ENCODE results near the gene BDKRB2. TPM values are rescaled to one million over a fixed set of nuclear protein-coding genes. Genes with fewer than 3 reads are reported as not detected.

BDKRB2 gene
- total and polyA plus RNA-seq, 2 of the 4 experiments (the other 2 are of a cell fraction), result 60.9 to 73.1 TPM

DNA sequence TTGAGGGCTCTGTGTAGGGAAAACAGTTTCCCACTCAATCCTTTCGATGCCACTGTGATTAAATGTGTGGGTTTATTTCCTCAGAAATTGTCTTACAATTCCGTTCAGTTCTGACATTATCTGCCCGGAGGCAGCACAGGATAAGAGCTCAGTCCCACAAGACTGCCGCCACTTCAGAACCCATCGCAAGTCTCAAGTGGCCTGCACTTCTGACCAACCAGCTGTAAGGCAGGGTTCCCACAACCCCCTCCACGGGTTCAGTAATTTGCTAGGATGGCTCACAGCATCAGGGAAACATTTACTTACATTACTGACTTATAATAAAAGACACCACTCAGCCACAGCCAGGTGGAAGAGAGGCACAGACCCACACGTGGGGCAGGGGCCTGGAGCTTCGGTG is 17.2 kb downstream of the BDKRB2 start:
- H2AK9ac ChIP-seq (replicated peaks; ENCODE audit: low read depth, low read length, poor library complexity), result no peak overlapping the region
- intact Hi-C loops (cut with micrococcal nuclease), result no loop called here
- no peak for TF ChIP-seq MAZ (IDR thresholded peaks at IDR 0.05; ENCODE audit: borderline replicate concordance, low read depth, low read length)
- no peaks in the 10 kb centered on the region for H3K27me3 ChIP-seq (ENCODE audit: control insufficient read depth, insufficient read depth, low read length)
- H3K18ac ChIP-seq (ENCODE audit: low read depth, low read length), result peak overlapping the region; percentile 1; the same call in 1 of the 2 replicates
- peak overlapping the region; percentile 75 for H2BK20ac ChIP-seq (ENCODE audit: low read depth, low read length)
- peaks cover 35% of the 10 kb centered on the region for H3K4me1 ChIP-seq (ENCODE audit: control insufficient read depth, insufficient read depth, low read length)
- CTCF ChIA-PET, result interaction anchor here (0.6 kb wide), 1 partner anchor 331 kb away, joined by 4 read pairs; no protein-coding TSS in a partner anchor
- H2BK5ac ChIP-seq (ENCODE audit: low read depth, low read length, poor library complexity, severe bottlenecking), result peak overlapping the region; percentile 70
- no TSS peak for BruUV-seq (replicated peaks)
- no peak overlapping the region for H3K4me3 ChIP-seq (ENCODE audit: insufficient read depth, low read depth, low read length)
- peaks cover 39% of the 10 kb centered on the region for H4K20me1 ChIP-seq (ENCODE audit: insufficient read depth, low read length)
- no peak overlapping the region for H3K9ac ChIP-seq (ENCODE audit: low read depth, low read length)
- H3K4ac ChIP-seq (ENCODE audit: low read depth, low read length), result peak overlapping the region; percentile 91
- peaks cover 60 to 90% of the 10 kb centered on the region in 2 experiments for H3K79me1 ChIP-seq (ENCODE audit: low read depth in 1 of 2, low read length in 2 of 2)
- peak overlapping the region; percentile 2 to 87; a peak in 2 of 4 replicates for H4K8ac ChIP-seq (ENCODE audit: low read depth in 2 of 2, low read length in 2 of 2)
- 85% methylated on average over 4 of the region's 8 CpGs; no CpG with 5 or more reads in 1 of the 2 experiments for WGBS, 2 experiments (ENCODE audit: extremely low coverage in 2 of 2, insufficient read length in 1 of 2)
- peaks cover 72% of the 10 kb centered on the region for H3K36me3 ChIP-seq (ENCODE audit: control insufficient read depth, insufficient read depth, low read length)
- peak overlapping the region; percentile 35; the same call in 1 of the 2 replicates for H3K23ac ChIP-seq (ENCODE audit: low read depth, low read length)
- H3K4me2 ChIP-seq (ENCODE audit: low read depth, low read length), result no peak overlapping the region
- H3K56ac ChIP-seq (ENCODE audit: extremely low read depth, insufficient read depth, low read length), result no peak overlapping the region
- no peak overlapping the region for H2AFZ ChIP-seq (replicated peaks; ENCODE audit: low read length, poor library complexity)
- H2BK120ac ChIP-seq (ENCODE audit: low read depth, low read length), result peak overlapping the region; percentile 85
- H4K5ac ChIP-seq (ENCODE audit: low read depth, low read length), result peak overlapping the region; percentile 27; the same call in 1 of the 2 replicates
- POLR2A ChIA-PET (ENCODE audit: unreplicated experiment), result no interaction called here
- dilution Hi-C loops (cut with HindIII; ENCODE audit: low sequenced_read_pairs, unreplicated experiment), result no loop called here
- H3K14ac ChIP-seq (replicated peaks; ENCODE audit: low read depth, low read length), result peak overlapping the region; percentile 33
- in situ Hi-C loops (cut with MboI; ENCODE audit: low sequenced_read_pairs), result no loop called here
- DNase-seq (no peak), ATAC-seq (ENCODE audit: low read depth) (no peak)
- H3K27ac ChIP-seq (ENCODE audit: insufficient read depth, low read length), result peak overlapping the region; percentile 18; the same call in 1 of the 2 replicates
- H3K9me1 ChIP-seq (ENCODE audit: insufficient read depth, low read length), result peaks cover 52% of the 10 kb centered on the region
- H4K91ac ChIP-seq (ENCODE audit: insufficient read depth, low read depth, low read length), result peak overlapping the region; percentile 83
- peak overlapping the region; percentile 43; the same call in 1 of the 3 replicates for H2BK15ac ChIP-seq (ENCODE audit: low read depth, low read length)
- H3K9me3 ChIP-seq (ENCODE audit: control insufficient read depth, insufficient read depth, low read length), result no peaks in the 10 kb centered on the region
- H2AK5ac ChIP-seq (ENCODE audit: low read depth, low read length), result peak overlapping the region; percentile 86; the same call in 1 of the 2 replicates

Data from IMR-90 (cell line).